RWPE2 (cell line): ENCODE data around the gene WFIKKN2.
A peak's percentile ranks its signal among the peaks of the same experiment; 100 is the strongest.

ENCODE experiments used
- ATAC-seq: fragments of 200-7000 bp; cut with Tn5 transposase; 3 replicates; pipeline ENCODE4 v1.9.1; 2021; ENCODE audit warnings: low read depth
- DNase-seq: peaks from one replicate; pipeline ENCODE4 v3.0.0-alpha.2; 2020; ENCODE audit warnings: low spot score
- H3K27ac ChIP-seq: fragments of 450-650 bp; 2 replicates; pipeline ENCODE4 v1.5.1; 2017; ENCODE audit warnings: mild to moderate bottlenecking; ENCODE audit not compliant: poor library complexity, severe bottlenecking
- H3K27me3 ChIP-seq: fragments of 250-450 bp; sonication (Bioruptor Pico); 2 replicates; pipeline ENCODE4 v1.5.1; 2021; ENCODE audit warnings: mild to moderate bottlenecking, moderate library complexity; ENCODE audit not compliant: insufficient read depth, poor library complexity, severe bottlenecking
- H3K36me3 ChIP-seq: fragments of 250-450 bp; sonication (Bioruptor Pico); 2 replicates; pipeline ENCODE4 v1.5.1; 2020; ENCODE audit warnings: low read depth, mild to moderate bottlenecking, moderate library complexity
- H3K4me1 ChIP-seq: fragments of 250-450 bp; sonication (Bioruptor Pico); 2 replicates; pipeline ENCODE4 v1.5.1; 2021; ENCODE audit warnings: mild to moderate bottlenecking, moderate library complexity; ENCODE audit not compliant: insufficient read depth, poor library complexity, severe bottlenecking
- H3K4me3 ChIP-seq: fragments of 250-450 bp; sonication (Bioruptor Pico); 2 replicates; pipeline ENCODE4 v1.5.1; 2021; ENCODE audit warnings: mild to moderate bottlenecking, moderate library complexity; ENCODE audit not compliant: severe bottlenecking
- H3K9me3 ChIP-seq: fragments of 250-450 bp; sonication (Bioruptor Pico); 2 replicates; pipeline ENCODE4 v1.5.1; 2021; ENCODE audit warnings: mild to moderate bottlenecking, moderate library complexity; ENCODE audit not compliant: severe bottlenecking
- CTCF ChIP-seq: fragments of 450-650 bp; IDR thresholded peaks from one replicate; pipeline ENCODE4 v1.5.1; 2017; ENCODE audit warnings: mild to moderate bottlenecking, moderate library complexity; ENCODE audit not compliant: poor library complexity, severe bottlenecking

The WFIKKN2 gene

GRCh38 chr17:50881182-50881581, 45.8 kb downstream of the WFIKKN2 start:
- no peaks in the 10 kb centered on the region for H3K36me3 ChIP-seq
- H3K27ac ChIP-seq, result peak overlapping the region; percentile 67
- H3K4me3 ChIP-seq, result no peak overlapping the region
- H3K27me3 ChIP-seq, result no peaks in the 10 kb centered on the region
- TF ChIP-seq CTCF, result no peak
- ATAC-seq (no peak), DNase-seq (no peak)
- H3K4me1 ChIP-seq, result peaks cover 16% of the 10 kb centered on the region
- peaks cover 3% of the 10 kb centered on the region for H3K9me3 ChIP-seq

- Histone ChIP-seq H3K27me3 (no peaks in the 10 kb centered on the region), H3K4me3 (no peak overlapping the region), H3K27ac (peak overlapping the region; percentile 67), H3K9me3 (peaks cover 3% of the 10 kb centered on the region), H3K36me3 (no peaks in the 10 kb centered on the region), H3K4me1 (peaks cover 16% of the 10 kb centered on the region)
- peak; percentile 94 for ATAC-seq
- TF ChIP-seq CTCF, result no peak
- DNase-seq, result no peak
These were observed 47.5 kb downstream of the WFIKKN2 start for GRCh38 chr17:50882851-50883250.

GRCh38 chr17:50883850-50884438, 48.6 kb downstream of the WFIKKN2 start:
- H3K4me3 ChIP-seq, result no peak overlapping the region
- TF ChIP-seq CTCF, result no peak
- peak overlapping the region; percentile 32 for H3K27ac ChIP-seq
- no peaks in the 10 kb centered on the region for H3K36me3 ChIP-seq
- DNase-seq (no peak), ATAC-seq (no peak)
- H3K27me3 ChIP-seq, result no peaks in the 10 kb centered on the region
- peaks cover 3% of the 10 kb centered on the region for H3K9me3 ChIP-seq
- H3K4me1 ChIP-seq, result peaks cover 16% of the 10 kb centered on the region

GRCh38 chr17:50884439-50885311, 49.3 kb downstream of the WFIKKN2 start:
- Histone ChIP-seq H3K27me3 (no peaks in the 10 kb centered on the region), H3K9me3 (peaks cover 3% of the 10 kb centered on the region), H3K36me3 (no peaks in the 10 kb centered on the region), H3K27ac (peak overlapping the region; percentile 32), H3K4me1 (peaks cover 16% of the 10 kb centered on the region), H3K4me3 (no peak overlapping the region)
- DNase-seq (no peak), ATAC-seq (peak; percentile 61)
- TF ChIP-seq CTCF, result no peak
